GM12874 (cell line): ENCODE data around the gene TTF2.

Source experiments
- CTCF ChIP-seq: IDR thresholded peaks from 2 replicates; pipeline ENCODE4 v1.5.1; 2011; ENCODE audit warnings: low read depth, mild to moderate bottlenecking, control low read depth, low read length, moderate library complexity; ENCODE audit not compliant: insufficient read depth

The TTF2 gene

GRCh38 chr1:117104986-117105385 lies 44.9 kb downstream of the TTF2 start:
- no peak for TF ChIP-seq CTCF

DNA sequence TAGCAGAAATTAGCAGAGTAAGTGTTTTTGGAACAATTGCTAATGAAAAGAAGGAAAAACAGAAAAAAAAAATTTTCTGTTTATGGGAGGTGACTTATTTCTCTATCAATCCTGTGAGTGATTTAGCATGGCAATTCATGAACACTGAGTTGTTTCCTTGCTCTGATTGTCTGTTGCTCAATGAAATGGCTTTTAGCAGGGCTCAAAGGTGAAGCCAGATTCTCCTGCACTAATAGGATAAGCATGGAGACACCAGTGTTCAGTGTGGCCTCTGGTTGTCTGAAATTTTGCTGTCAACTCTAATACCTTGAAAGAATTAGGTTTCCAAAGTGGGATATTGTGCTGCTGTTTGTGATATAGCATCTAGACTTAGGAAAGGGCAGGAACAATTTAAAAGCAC lies 45.6 kb downstream of the TTF2 start:
- TF ChIP-seq CTCF: no peak

- TF ChIP-seq CTCF: no peak
Measured at GRCh38 chr1:117106478-117106877, 46.4 kb downstream of the TTF2 start.

- TF ChIP-seq CTCF: no peak
Measured at GRCh38 chr1:117107364-117107763, 47.2 kb downstream of the TTF2 start.

DNA sequence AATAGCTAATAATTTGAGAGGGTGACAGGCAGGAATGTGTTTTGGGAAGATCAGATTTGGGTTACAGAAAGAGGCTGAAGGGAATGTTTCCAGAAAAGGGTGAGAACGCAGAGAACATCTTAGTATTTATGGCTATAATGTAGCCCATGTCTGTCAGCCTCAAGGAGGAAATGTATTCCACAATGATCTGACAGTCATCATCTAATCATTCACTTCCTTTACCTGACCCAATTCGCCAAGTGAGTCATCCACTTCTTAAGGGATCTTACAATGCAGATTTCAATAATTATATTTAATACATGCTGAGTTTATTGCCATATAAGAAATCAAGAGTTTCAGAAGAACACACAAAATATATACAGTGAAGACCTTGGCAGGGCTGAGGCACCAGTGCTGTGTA lies 50.6 kb downstream of the TTF2 start:
- TF ChIP-seq CTCF: no peak

DNA sequence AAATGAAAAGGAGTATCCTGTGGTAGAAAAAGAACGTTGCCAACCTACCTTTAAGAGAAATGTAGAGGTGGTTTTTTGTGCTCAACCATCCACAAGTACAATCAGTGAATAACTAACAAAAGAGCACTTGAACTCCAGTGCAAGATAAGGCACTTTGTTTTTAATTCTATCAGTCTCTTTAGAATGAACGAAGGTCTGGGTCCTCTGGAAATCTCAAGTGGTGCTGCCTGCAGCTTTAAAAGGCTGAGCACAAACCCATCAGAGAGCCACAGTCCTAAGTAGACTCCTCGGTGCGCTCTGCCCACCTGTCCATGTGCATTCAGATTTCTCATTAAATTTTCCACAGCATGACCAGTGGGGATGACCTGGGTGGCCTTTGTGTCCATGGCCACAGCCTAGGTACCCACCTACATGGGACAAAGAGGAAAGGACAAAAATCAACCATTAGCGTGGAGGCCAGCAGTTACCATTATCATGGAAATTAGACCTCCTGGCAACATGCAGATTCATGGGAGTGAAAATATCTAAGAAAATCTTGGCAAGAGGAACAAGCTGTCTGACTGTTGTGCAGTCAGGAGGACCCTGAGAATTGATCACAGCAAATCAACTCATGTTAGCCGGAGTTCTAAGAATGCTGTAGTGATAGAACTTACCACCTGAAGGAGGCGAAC lies 52.1 kb downstream of the TTF2 start:
- TF ChIP-seq CTCF: no peak

GRCh38 chr1:117113199-117113598 lies 53.1 kb downstream of the TTF2 start:
- no peak for TF ChIP-seq CTCF
